HCT116 (cell line): ENCODE results near the gene EP400.

Source experiments
- EGR1 ChIP-seq: IDR thresholded peaks from 2 replicates; pipeline ENCODE4 v1.6.1; 2012; ENCODE audit warnings: low read depth
- EZH2 ChIP-seq: fragments of 200-600 bp; sonication (generic); IDR thresholded peaks from 2 replicates; pipeline ENCODE4 v1.6.1; 2017; ENCODE audit warnings: antibody characterized with exemption, mixed run types
- EZH2phosphoT487 ChIP-seq: fragments of 200-600 bp; IDR thresholded peaks from 2 replicates; pipeline ENCODE4 v1.6.1; 2018; ENCODE audit warnings: antibody characterized with exemption, borderline replicate concordance
- POLR2AphosphoS5 ChIP-seq: IDR thresholded peaks from 2 replicates; pipeline ENCODE4 v1.6.1; 2011; ENCODE audit warnings: mild to moderate bottlenecking, low read depth, low read length, moderate library complexity
- SP1 ChIP-seq: IDR thresholded peaks from 2 replicates; pipeline ENCODE4 v1.6.1; 2012; ENCODE audit warnings: low read depth
- YY1 ChIP-seq: IDR thresholded peaks from 2 replicates; pipeline ENCODE4 v1.6.1; 2011; ENCODE audit warnings: low read length, low read depth, moderate library complexity, mild to moderate bottlenecking; ENCODE audit not compliant: insufficient replicate concordance; ENCODE audit errors: extremely low read depth
- TF ChIP-seq, protein P1 (sequence below), 3 experiments: fragments of 200-600 bp in 1 of 3; sonication (generic) in 1 of 3; IDR thresholded peaks in 2 of 3; conservative IDR thresholded peaks in 1 of 3; 2 replicates each; pipeline ENCODE4 v1.5.1; 2012 to 2017; ENCODE audit warnings: low read depth in 2 of 3, low read length in 2 of 3, antibody characterized with exemption in 1 of 3, borderline replicate concordance in 1 of 3, control low read depth in 1 of 3, mild to moderate bottlenecking in 1 of 3, mixed read lengths in 1 of 3, mixed run types in 1 of 3, moderate library complexity in 1 of 3; ENCODE audit not compliant: insufficient read depth in 1 of 3
- TF ChIP-seq, protein P2 (sequence below): IDR thresholded peaks from 2 replicates; pipeline ENCODE4 v1.6.1; 2011; ENCODE audit warnings: mild to moderate bottlenecking, low read length, moderate library complexity; ENCODE audit not compliant: insufficient replicate concordance; ENCODE audit errors: extremely low read depth
- TF ChIP-seq, protein P3 (sequence below): IDR thresholded peaks from 2 replicates; pipeline ENCODE4 v1.6.1; 2012; ENCODE audit warnings: low read depth
- TF ChIP-seq, protein P4 (sequence below): IDR thresholded peaks from 2 replicates; pipeline ENCODE4 v1.6.1; 2012
- TF ChIP-seq, protein P5 (sequence below): IDR thresholded peaks from 2 replicates; pipeline ENCODE4 v1.6.1; 2012

DNA sequence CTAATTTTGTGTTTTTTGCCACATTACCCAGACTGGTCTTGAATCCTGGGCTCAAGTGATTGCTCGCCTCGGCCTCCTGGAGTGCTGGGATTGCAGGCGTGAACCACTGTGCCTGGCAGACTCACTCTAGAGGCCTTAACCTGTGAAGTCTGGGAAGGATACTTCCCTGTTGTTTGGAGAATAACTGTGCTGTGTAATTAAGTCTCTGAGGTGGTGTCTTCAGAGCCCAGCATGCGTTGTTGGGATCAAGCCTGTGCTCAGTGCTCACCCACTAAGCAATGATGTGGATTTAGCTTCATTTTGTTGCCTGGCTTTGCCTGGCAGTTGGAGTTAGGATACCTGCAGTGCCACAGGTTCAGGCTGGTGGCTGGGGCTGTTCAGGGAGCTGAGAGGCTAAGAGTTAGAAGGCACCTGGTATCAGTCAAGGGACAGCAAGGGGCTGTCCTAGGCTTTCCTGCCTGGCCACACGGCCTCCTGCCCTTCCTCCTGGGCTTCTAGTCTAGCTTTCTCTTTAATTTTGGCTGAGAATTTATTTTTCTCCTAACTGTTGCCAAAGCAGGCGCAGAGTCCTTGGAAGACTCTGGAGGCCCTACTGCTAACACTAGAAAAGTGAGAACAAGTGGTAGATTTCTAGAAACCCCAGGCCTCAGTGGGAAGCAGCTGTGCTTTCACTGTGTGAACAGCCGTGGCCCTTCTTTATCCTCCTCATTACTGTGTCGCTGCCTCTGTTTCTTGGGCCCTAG, 38.5 kb downstream of the EP400 start:
- TF ChIP-seq, protein P1, sequence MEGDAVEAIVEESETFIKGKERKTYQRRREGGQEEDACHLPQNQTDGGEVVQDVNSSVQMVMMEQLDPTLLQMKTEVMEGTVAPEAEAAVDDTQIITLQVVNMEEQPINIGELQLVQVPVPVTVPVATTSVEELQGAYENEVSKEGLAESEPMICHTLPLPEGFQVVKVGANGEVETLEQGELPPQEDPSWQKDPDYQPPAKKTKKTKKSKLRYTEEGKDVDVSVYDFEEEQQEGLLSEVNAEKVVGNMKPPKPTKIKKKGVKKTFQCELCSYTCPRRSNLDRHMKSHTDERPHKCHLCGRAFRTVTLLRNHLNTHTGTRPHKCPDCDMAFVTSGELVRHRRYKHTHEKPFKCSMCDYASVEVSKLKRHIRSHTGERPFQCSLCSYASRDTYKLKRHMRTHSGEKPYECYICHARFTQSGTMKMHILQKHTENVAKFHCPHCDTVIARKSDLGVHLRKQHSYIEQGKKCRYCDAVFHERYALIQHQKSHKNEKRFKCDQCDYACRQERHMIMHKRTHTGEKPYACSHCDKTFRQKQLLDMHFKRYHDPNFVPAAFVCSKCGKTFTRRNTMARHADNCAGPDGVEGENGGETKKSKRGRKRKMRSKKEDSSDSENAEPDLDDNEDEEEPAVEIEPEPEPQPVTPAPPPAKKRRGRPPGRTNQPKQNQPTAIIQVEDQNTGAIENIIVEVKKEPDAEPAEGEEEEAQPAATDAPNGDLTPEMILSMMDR (IDR thresholded peaks at IDR 0.05 in 2 of 3, conservative IDR thresholded peaks at IDR 0.05 in 1 of 3; ENCODE audit: borderline replicate concordance in 1 of 3, insufficient read depth in 1 of 3, low read depth in 2 of 3, low read length in 2 of 3) = no peak
- TF ChIP-seq SP1 = no peak
- TF ChIP-seq, protein P2, sequence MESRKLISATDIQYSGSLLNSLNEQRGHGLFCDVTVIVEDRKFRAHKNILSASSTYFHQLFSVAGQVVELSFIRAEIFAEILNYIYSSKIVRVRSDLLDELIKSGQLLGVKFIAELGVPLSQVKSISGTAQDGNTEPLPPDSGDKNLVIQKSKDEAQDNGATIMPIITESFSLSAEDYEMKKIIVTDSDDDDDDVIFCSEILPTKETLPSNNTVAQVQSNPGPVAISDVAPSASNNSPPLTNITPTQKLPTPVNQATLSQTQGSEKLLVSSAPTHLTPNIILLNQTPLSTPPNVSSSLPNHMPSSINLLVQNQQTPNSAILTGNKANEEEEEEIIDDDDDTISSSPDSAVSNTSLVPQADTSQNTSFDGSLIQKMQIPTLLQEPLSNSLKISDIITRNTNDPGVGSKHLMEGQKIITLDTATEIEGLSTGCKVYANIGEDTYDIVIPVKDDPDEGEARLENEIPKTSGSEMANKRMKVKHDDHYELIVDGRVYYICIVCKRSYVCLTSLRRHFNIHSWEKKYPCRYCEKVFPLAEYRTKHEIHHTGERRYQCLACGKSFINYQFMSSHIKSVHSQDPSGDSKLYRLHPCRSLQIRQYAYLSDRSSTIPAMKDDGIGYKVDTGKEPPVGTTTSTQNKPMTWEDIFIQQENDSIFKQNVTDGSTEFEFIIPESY = no peak
- TF ChIP-seq, protein P3, sequence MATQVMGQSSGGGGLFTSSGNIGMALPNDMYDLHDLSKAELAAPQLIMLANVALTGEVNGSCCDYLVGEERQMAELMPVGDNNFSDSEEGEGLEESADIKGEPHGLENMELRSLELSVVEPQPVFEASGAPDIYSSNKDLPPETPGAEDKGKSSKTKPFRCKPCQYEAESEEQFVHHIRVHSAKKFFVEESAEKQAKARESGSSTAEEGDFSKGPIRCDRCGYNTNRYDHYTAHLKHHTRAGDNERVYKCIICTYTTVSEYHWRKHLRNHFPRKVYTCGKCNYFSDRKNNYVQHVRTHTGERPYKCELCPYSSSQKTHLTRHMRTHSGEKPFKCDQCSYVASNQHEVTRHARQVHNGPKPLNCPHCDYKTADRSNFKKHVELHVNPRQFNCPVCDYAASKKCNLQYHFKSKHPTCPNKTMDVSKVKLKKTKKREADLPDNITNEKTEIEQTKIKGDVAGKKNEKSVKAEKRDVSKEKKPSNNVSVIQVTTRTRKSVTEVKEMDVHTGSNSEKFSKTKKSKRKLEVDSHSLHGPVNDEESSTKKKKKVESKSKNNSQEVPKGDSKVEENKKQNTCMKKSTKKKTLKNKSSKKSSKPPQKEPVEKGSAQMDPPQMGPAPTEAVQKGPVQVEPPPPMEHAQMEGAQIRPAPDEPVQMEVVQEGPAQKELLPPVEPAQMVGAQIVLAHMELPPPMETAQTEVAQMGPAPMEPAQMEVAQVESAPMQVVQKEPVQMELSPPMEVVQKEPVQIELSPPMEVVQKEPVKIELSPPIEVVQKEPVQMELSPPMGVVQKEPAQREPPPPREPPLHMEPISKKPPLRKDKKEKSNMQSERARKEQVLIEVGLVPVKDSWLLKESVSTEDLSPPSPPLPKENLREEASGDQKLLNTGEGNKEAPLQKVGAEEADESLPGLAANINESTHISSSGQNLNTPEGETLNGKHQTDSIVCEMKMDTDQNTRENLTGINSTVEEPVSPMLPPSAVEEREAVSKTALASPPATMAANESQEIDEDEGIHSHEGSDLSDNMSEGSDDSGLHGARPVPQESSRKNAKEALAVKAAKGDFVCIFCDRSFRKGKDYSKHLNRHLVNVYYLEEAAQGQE = no peak
- TF ChIP-seq YY1 = no peak
- TF ChIP-seq, protein P4, sequence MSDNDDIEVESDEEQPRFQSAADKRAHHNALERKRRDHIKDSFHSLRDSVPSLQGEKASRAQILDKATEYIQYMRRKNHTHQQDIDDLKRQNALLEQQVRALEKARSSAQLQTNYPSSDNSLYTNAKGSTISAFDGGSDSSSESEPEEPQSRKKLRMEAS = no peak
- no peak for TF ChIP-seq EZH2
- TF ChIP-seq, protein P5, sequence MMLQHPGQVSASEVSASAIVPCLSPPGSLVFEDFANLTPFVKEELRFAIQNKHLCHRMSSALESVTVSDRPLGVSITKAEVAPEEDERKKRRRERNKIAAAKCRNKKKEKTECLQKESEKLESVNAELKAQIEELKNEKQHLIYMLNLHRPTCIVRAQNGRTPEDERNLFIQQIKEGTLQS = no peak
- TF ChIP-seq POLR2AphosphoS5 = no peak
- TF ChIP-seq EGR1 = no peak
- no peak for TF ChIP-seq EZH2phosphoT487
